Liver (tissue), 9 donors: Measurements from ENCODE around the gene SPARC. TPM values are rescaled to one million over a fixed set of nuclear protein-coding genes. Genes with fewer than 3 reads are reported as not detected.
A peak's percentile ranks its signal among the peaks of the same experiment; 100 is the strongest.

Source experiments
- DNase-seq: peaks from one replicate; pipeline ENCODE4 v3.0.0-alpha.2; 2017; ENCODE audit warnings: low spot score
- H3K27ac ChIP-seq, 2 donors: one replicate each; pipeline ENCODE4 v1.7.0; 2013; ENCODE audit warnings: inconsistent platforms in 2 of 2, low read length in 2 of 2, control low read depth in 1 of 2, low read depth in 1 of 2, mild to moderate bottlenecking in 1 of 2
- H3K27me3 ChIP-seq, 4 donors: one replicate each; pipeline versions ENCODE4 v1.6.1 to v1.7.0; 2013; ENCODE audit warnings: low read length in 3 of 4, inconsistent platforms in 1 of 4, mild to moderate bottlenecking in 1 of 4, moderate library complexity in 1 of 4; ENCODE audit not compliant: control insufficient read depth in 4 of 4, insufficient read depth in 4 of 4
- H3K36me3 ChIP-seq, 4 donors: one replicate each; pipeline versions ENCODE4 v1.6.1 to v1.7.0; 2013; ENCODE audit warnings: low read length in 3 of 4, mild to moderate bottlenecking in 3 of 4, low read depth in 1 of 4, moderate library complexity in 1 of 4; ENCODE audit not compliant: control insufficient read depth in 4 of 4, insufficient read depth in 3 of 4
- H3K4me1 ChIP-seq, 4 donors: one replicate each; pipeline versions ENCODE4 v1.6.1 to v1.7.0; 2013; ENCODE audit warnings: low read length in 3 of 4, mild to moderate bottlenecking in 3 of 4, moderate library complexity in 1 of 4; ENCODE audit not compliant: control insufficient read depth in 4 of 4, insufficient read depth in 4 of 4
- H3K4me3 ChIP-seq, 3 donors: one replicate each; pipeline versions ENCODE4 v1.6.1 to v1.7.0; 2013; ENCODE audit warnings: low read length in 3 of 3, control low read depth in 1 of 3, low read depth in 1 of 3, mild to moderate bottlenecking in 1 of 3
- H3K9ac ChIP-seq, 2 donors: one replicate each; pipeline ENCODE4 v1.7.0; 2013; ENCODE audit warnings: low read length in 2 of 2, mild to moderate bottlenecking in 2 of 2, moderate library complexity in 2 of 2, control low read depth in 1 of 2, low read depth in 1 of 2
- H3K9me3 ChIP-seq, 4 donors: one replicate each; pipeline versions ENCODE4 v1.6.1 to v1.7.0; 2013; ENCODE audit warnings: low read length in 3 of 4; ENCODE audit not compliant: control insufficient read depth in 4 of 4
- ATF3 ChIP-seq: IDR thresholded peaks from 2 replicates; pipeline ENCODE4 v1.6.1; 2016; ENCODE audit warnings: antibody characterized with exemption
- CTCF ChIP-seq: fragments of 150-350 bp; IDR thresholded peaks from 2 replicates; pipeline ENCODE4 v1.5.1; 2017; ENCODE audit warnings: improper control_type of control experiment, low read depth, low read length; ENCODE audit not compliant: missing input control
- EGR1 ChIP-seq, 2 donors: IDR thresholded peaks; 2 replicates each; pipeline ENCODE4 v1.6.1; 2016 to 2018; ENCODE audit warnings: antibody characterized with exemption in 2 of 2, low read depth in 2 of 2
- FOXA1 ChIP-seq: IDR thresholded peaks from 2 replicates; pipeline ENCODE4 v1.6.1; 2016; ENCODE audit warnings: antibody characterized with exemption
- FOXA2 ChIP-seq: IDR thresholded peaks from 2 replicates; pipeline ENCODE4 v1.6.1; 2016; ENCODE audit warnings: antibody characterized with exemption
- GABPA ChIP-seq, 2 donors: IDR thresholded peaks in 1 of 2; conservative IDR thresholded peaks in 1 of 2; 2 replicates each; pipeline ENCODE4 v1.6.1; 2016; ENCODE audit warnings: antibody characterized with exemption in 2 of 2, mild to moderate bottlenecking in 1 of 2, moderate library complexity in 1 of 2
- HNF4A ChIP-seq, 2 donors: conservative IDR thresholded peaks; 2 replicates each; pipeline ENCODE4 v1.6.1; 2016; ENCODE audit warnings: antibody characterized with exemption in 2 of 2, mild to moderate bottlenecking in 2 of 2
- HNF4G ChIP-seq: IDR thresholded peaks from 2 replicates; pipeline ENCODE4 v1.6.1; 2016; ENCODE audit warnings: antibody characterized with exemption
- JUND ChIP-seq, 2 donors: IDR thresholded peaks; 2 replicates each; pipeline ENCODE4 v1.6.1; 2016; ENCODE audit warnings: antibody characterized with exemption in 2 of 2
- MAX ChIP-seq: IDR thresholded peaks from 2 replicates; pipeline ENCODE4 v1.6.1; 2016; ENCODE audit warnings: antibody characterized with exemption
- NR2F2 ChIP-seq: IDR thresholded peaks from 2 replicates; pipeline ENCODE4 v1.6.1; 2016; ENCODE audit warnings: antibody characterized with exemption
- RAD21 ChIP-seq, 2 donors: IDR thresholded peaks; 2 replicates each; pipeline ENCODE4 v1.6.1; 2016; ENCODE audit warnings: antibody characterized with exemption in 2 of 2, mild to moderate bottlenecking in 2 of 2
- REST ChIP-seq: IDR thresholded peaks from 2 replicates; pipeline ENCODE4 v1.6.1; 2016; ENCODE audit warnings: antibody characterized with exemption, mild to moderate bottlenecking
- RXRA ChIP-seq, 2 donors: IDR thresholded peaks; 2 replicates each; pipeline ENCODE4 v1.6.1; 2017 to 2018; ENCODE audit warnings: antibody characterized with exemption in 2 of 2, mild to moderate bottlenecking in 1 of 2
- SP1 ChIP-seq: IDR thresholded peaks from 2 replicates; pipeline ENCODE4 v1.6.1; 2018; ENCODE audit warnings: antibody characterized with exemption, mild to moderate bottlenecking
- TAF1 ChIP-seq: conservative IDR thresholded peaks from 2 replicates; pipeline ENCODE4 v1.6.1; 2016; ENCODE audit warnings: antibody characterized with exemption, mild to moderate bottlenecking
- YY1 ChIP-seq: IDR thresholded peaks from 2 replicates; pipeline ENCODE4 v1.6.1; 2016; ENCODE audit warnings: antibody characterized with exemption, mild to moderate bottlenecking
- ZBTB33 ChIP-seq: IDR thresholded peaks from 2 replicates; pipeline ENCODE4 v1.6.1; 2016; ENCODE audit warnings: antibody characterized with exemption
- WGBS: extraction: QIAGEN DNeasy Blood & Tissue Kit; methylation state at CpG from one replicate; pipeline ENCODE4 v1.1.7; 2013; 5-methylcytosine and 5-hydroxymethylcytosine counted together
- polyA plus RNA-seq, 2 donors: library from polyadenylated mRNA; stranded (reverse) in 1 of 2; unstranded in 1 of 2; fragments of 200-250 nt in 1 of 2; fragments of >200 nt in 1 of 2; fragmentation: Nextera tagmentation in 1 of 2; extraction: Ambion mirVana in 1 of 2; gene quantifications; one replicate each; pipeline versions ENCODE4 v1.2.1 to v1.2.3, GENCODE V29; 2013 to 2015
- total RNA-seq, 2 donors: library from RNA; depleted of rRNA; stranded (reverse); fragments of >200 nt; gene quantifications; one replicate each; pipeline ENCODE4 v1.2.3, GENCODE V29; 2014
- donor health status: healthy.
- donor health status: healthy.
- donor health status: healthy.
- donor health status: healthy.
- donor health status: healthy.

Gene SPARC
- total and polyA plus RNA-seq, 4 donors, result 96.6 to 269 (median 110) TPM

GRCh38 chr5:151696470-151697061, 9.9 kb upstream of the SPARC start:
- Histone ChIP-seq H3K4me1 (no peaks in the 10 kb centered on the region), H3K27me3 (peaks cover 0 to 3% (median 0%) of the 10 kb centered on the region in 4 donors), H3K9ac (no peak overlapping the region), H3K9me3 (no peaks in the 10 kb centered on the region), H3K27ac (peak overlapping the region; percentile 36 to 50), H3K4me3 (no peak overlapping the region), H3K36me3 (no peaks in the 10 kb centered on the region)
- no peak for DNase-seq
- TF ChIP-seq FOXA2 (no peak), RAD21 (IDR thresholded peaks at IDR 0.05) (no peak), TAF1 (no peak), NR2F2 (no peak), FOXA1 (no peak), JUND (IDR thresholded peaks at IDR 0.05) (no peak), EGR1 (IDR thresholded peaks at IDR 0.05; ENCODE audit: low read depth in 2 of 2) (no peak), MAX (no peak)
- WGBS, result 42% methylated on average over 20 of the region's 20 CpGs

GRCh38 chr5:151695464-151695863, 8.7 kb upstream of the SPARC start:
- peaks cover 0 to 3% (median 0%) of the 10 kb centered on the region in 4 donors for H3K27me3 ChIP-seq
- H3K4me1 ChIP-seq, result no peaks in the 10 kb centered on the region
- TF ChIP-seq MAX, result no peak
- no peak for TF ChIP-seq EGR1 (IDR thresholded peaks at IDR 0.05; ENCODE audit: low read depth in 2 of 2)
- TF ChIP-seq YY1, result no peak
- no peak for TF ChIP-seq TAF1
- TF ChIP-seq REST, result no peak
- no peak for TF ChIP-seq ZBTB33
- TF ChIP-seq GABPA (IDR thresholded peaks at IDR 0.05 in 1 of 2, conservative IDR thresholded peaks at IDR 0.05 in 1 of 2), result no peak
- no peak for TF ChIP-seq CTCF
- no peak for TF ChIP-seq NR2F2
- no peak for TF ChIP-seq FOXA2
- no peak for TF ChIP-seq RAD21 (IDR thresholded peaks at IDR 0.05)
- TF ChIP-seq FOXA1, result no peak
- no peak for TF ChIP-seq ATF3
- TF ChIP-seq HNF4A (conservative IDR thresholded peaks at IDR 0.05), result no peak
- TF ChIP-seq RXRA (IDR thresholded peaks at IDR 0.05), result no peak
- TF ChIP-seq SP1, result no peak
- TF ChIP-seq JUND (IDR thresholded peaks at IDR 0.05), result no peak
- no peak for TF ChIP-seq HNF4G
- no peak overlapping the region for H3K9ac ChIP-seq
- WGBS, result 92% methylated on average over 1 of the region's 1 CpG
- DNase-seq, result no peak
- no peak overlapping the region for H3K4me3 ChIP-seq
- no peaks in the 10 kb centered on the region for H3K36me3 ChIP-seq
- no peaks in the 10 kb centered on the region for H3K9me3 ChIP-seq
- no peak overlapping the region for H3K27ac ChIP-seq
